Gastroesophageal sphincter (tissue), 4 donors: ENCODE data around the gene RRAS. TPM values are rescaled to one million over a fixed set of nuclear protein-coding genes. Genes with fewer than 3 reads are reported as not detected.
A peak's percentile ranks its signal among the peaks of the same experiment; 100 is the strongest.

ENCODE experiments used
- ATAC-seq: fragments of 150-250 bp; one replicate; pipeline ENCODE4 v1.9.1; 2016; ENCODE audit warnings: mild to moderate bottlenecking, moderate library complexity
- H3K27ac ChIP-seq, 4 donors: fragments of 200-600 bp; sonication (generic) in 3 of 4; 1 replicate in 3 of 4; 2 replicates in 1 of 4; pipeline ENCODE4 v1.5.1; 2016 to 2019
- H3K27me3 ChIP-seq: fragments of 200-600 bp; sonication (generic); one replicate; pipeline ENCODE4 v1.5.1; 2019
- H3K36me3 ChIP-seq, 2 donors: fragments of 200-600 bp; sonication (generic); one replicate each; pipeline ENCODE4 v1.5.1; 2019; ENCODE audit warnings: control low read depth in 1 of 2
- H3K4me1 ChIP-seq, 3 donors: fragments of 200-600 bp; sonication (generic); 1 replicate in 2 of 3; 2 replicates in 1 of 3; pipeline ENCODE4 v1.5.1; 2016 to 2019; ENCODE audit warnings: control low read depth in 2 of 3
- H3K4me3 ChIP-seq, 2 donors: fragments of 200-600 bp; sonication (generic); one replicate each; pipeline ENCODE4 v1.5.1; 2019; ENCODE audit warnings: mild to moderate bottlenecking in 1 of 2, moderate library complexity in 1 of 2
- H3K9me3 ChIP-seq, 3 donors: fragments of 200-600 bp; sonication (generic); one replicate each; pipeline ENCODE4 v1.5.1; 2017 to 2019; ENCODE audit warnings: control low read depth in 2 of 3
- CTCF ChIP-seq, 4 experiments: fragments of 200-600 bp in 2 of 4; fragments of 450-650 bp in 2 of 4; sonication (generic) in 1 of 4; IDR thresholded peaks; one replicate each; pipeline ENCODE4 v1.5.1; 2017 to 2019; ENCODE audit warnings: antibody characterized with exemption in 4 of 4, mild to moderate bottlenecking in 2 of 4, moderate library complexity in 2 of 4
- EP300 ChIP-seq: sonication (generic); formaldehyde crosslinking; IDR thresholded peaks from one replicate; pipeline ENCODE4 v1.6.1; 2017; ENCODE audit warnings: antibody characterized with exemption, mild to moderate bottlenecking
- POLR2A ChIP-seq, 2 donors: fragments of 450-650 bp; IDR thresholded peaks; one replicate each; pipeline ENCODE4 v1.6.1; 2017; ENCODE audit warnings: antibody characterized with exemption in 2 of 2, mild to moderate bottlenecking in 2 of 2, moderate library complexity in 1 of 2
- POLR2AphosphoS5 ChIP-seq: sonication (generic); formaldehyde crosslinking; IDR thresholded peaks from one replicate; pipeline ENCODE4 v1.6.1; 2017; ENCODE audit warnings: antibody characterized with exemption
- WGBS, 2 donors: methylation state at CpG; one replicate each; pipeline ENCODE4 v1.1.5; 2018; ENCODE audit warnings: low coverage in 1 of 2; 5-methylcytosine and 5-hydroxymethylcytosine counted together
- total RNA-seq, 4 donors: library from RNA; depleted of rRNA; stranded (reverse); fragments of >200 nt; gene quantifications; one replicate each; pipeline ENCODE4 v1.1.0, GENCODE V29; 2016

RRAS gene
- total RNA-seq, 4 donors from 2014 or later, result 100 to 162 (median 136) TPM

- ATAC-seq, result peak; percentile 2
- peaks cover 0 to 43% of the 10 kb centered on the region in 2 donors for H3K36me3 ChIP-seq
These were observed 26.1 kb upstream of the RRAS start for GRCh38 chr19:49666120-49666444.

GRCh38 chr19:49665351-49666119 is 25.6 kb upstream of the RRAS start, which contains the start of the genes BCL2L12 and IRF3:
BCL2L12 (plus strand) TSS chr19:49665933; CDS start chr19:49666693, 760 bp downstream.
IRF3 (minus strand) TSS chr19:49665857; CDS start chr19:49664838, 1,019 bp downstream.
- no peaks in the 10 kb centered on the region for H3K27me3 ChIP-seq
- H3K27ac ChIP-seq, result peak within 1 kb of the TSS; percentile 44 to 95 (median 92)
- H3K36me3 ChIP-seq, result peaks cover 0 to 43% of the 10 kb centered on the region in 2 donors
- peaks cover 0 to 43% (median 7%) of the 10 kb centered on the region in 3 donors for H3K4me1 ChIP-seq
- H3K9me3 ChIP-seq, result no peaks in the 10 kb centered on the region
- 0% methylated on average over 20 to 38 of the region's 50 CpGs for WGBS, 2 donors
- peak within 1 kb of the TSS; percentile 64 to 79 for H3K4me3 ChIP-seq
- peak; percentile 94 for ATAC-seq
- TF ChIP-seq POLR2A (IDR thresholded peaks at IDR 0.05), result peak in 1 of 2 donors; percentile 55
- peak in 1 of 4 experiments; percentile 24 for TF ChIP-seq CTCF (IDR thresholded peaks at IDR 0.05)
- peak; percentile 56 for TF ChIP-seq POLR2AphosphoS5
- TF ChIP-seq EP300, result no peak

More at GRCh38 chr19:49666120-49666444, 26.1 kb upstream of the RRAS start:
- WGBS, 2 donors, result 0% methylated on average over 1 of the region's 9 CpGs; no CpG with 5 or more reads in 1 of the 2 donors
- Histone ChIP-seq H3K4me1 (peaks cover 0 to 43% (median 7%) of the 10 kb centered on the region in 3 donors), H3K27ac (peak overlapping the region; percentile 21 to 95 (median 92)), H3K9me3 (no peaks in the 10 kb centered on the region), H3K27me3 (no peaks in the 10 kb centered on the region), H3K4me3 (peak overlapping the region; percentile 64 to 79)
- TF ChIP-seq CTCF (IDR thresholded peaks at IDR 0.05), result no peak
- no peak for TF ChIP-seq EP300
- no peak for TF ChIP-seq POLR2AphosphoS5
- no peak for TF ChIP-seq POLR2A (IDR thresholded peaks at IDR 0.05)

- ATAC-seq, result no peak
- Histone ChIP-seq H3K36me3 (peaks cover 0 to 43% of the 10 kb centered on the region in 2 donors), H3K27me3 (no peaks in the 10 kb centered on the region), H3K4me3 (peak overlapping the region; percentile 64 to 79), H3K27ac (peak overlapping the region; percentile 44 to 95 (median 92)), H3K9me3 (no peaks in the 10 kb centered on the region), H3K4me1 (peaks cover 0 to 43% (median 7%) of the 10 kb centered on the region in 3 donors)
- TF ChIP-seq CTCF (IDR thresholded peaks at IDR 0.05) (no peak), POLR2A (IDR thresholded peaks at IDR 0.05) (no peak), EP300 (no peak), POLR2AphosphoS5 (no peak)
- WGBS, 2 donors, result 0% methylated on average over 5 to 7 of the region's 7 CpGs
These were observed 25.1 kb upstream of the RRAS start for GRCh38 chr19:49665036-49665350.

- H3K36me3 ChIP-seq, result peaks cover 0 to 44% of the 10 kb centered on the region in 2 donors
- peak overlapping the region; percentile 44 to 95 (median 92) for H3K27ac ChIP-seq
- TF ChIP-seq POLR2AphosphoS5 (peak; percentile 59), EP300 (no peak), CTCF (IDR thresholded peaks at IDR 0.05) (peak in 3 of 4 experiments; percentile 41 to 50 (median 46)), POLR2A (IDR thresholded peaks at IDR 0.05) (peak in 1 of 2 donors; percentile 36)
- peak overlapping the region; percentile 64 to 79 for H3K4me3 ChIP-seq
- no peaks in the 10 kb centered on the region for H3K27me3 ChIP-seq
- no peaks in the 10 kb centered on the region for H3K9me3 ChIP-seq
- peaks cover 0 to 43% (median 7%) of the 10 kb centered on the region in 3 donors for H3K4me1 ChIP-seq
- peak; percentile 76 for ATAC-seq
- 0 to 1% methylated on average over 13 to 23 of the region's 53 CpGs for WGBS, 2 donors
These were observed 24.5 kb upstream of the RRAS start for GRCh38 chr19:49664171-49665035.
